Tibial artery (tissue), 4 donors: ENCODE results near the gene NCK1.

Experiments
- DNase-seq, 2 donors: peaks; one replicate each; pipeline ENCODE4 v3.0.0-alpha.2; 2019
- H3K27ac ChIP-seq, 2 donors: fragments of 200-600 bp; sonication (generic) in 1 of 2; 1 replicate in 1 of 2; 2 replicates in 1 of 2; pipeline ENCODE4 v1.5.1; 2018 to 2019; ENCODE audit warnings: mild to moderate bottlenecking in 1 of 2
- H3K27me3 ChIP-seq, 2 donors: fragments of 200-600 bp; sonication (generic) in 1 of 2; one replicate each; pipeline versions ENCODE4 v1.5.1 to v1.6.0; 2016 to 2019
- H3K36me3 ChIP-seq, 3 donors: fragments of 200-600 bp; sonication (generic) in 2 of 3; one replicate each; pipeline ENCODE4 v1.5.1; 2016 to 2019; ENCODE audit warnings: mild to moderate bottlenecking in 2 of 3
- H3K4me1 ChIP-seq, 4 donors: fragments of 200-600 bp; sonication (generic) in 2 of 4; 1 replicate in 3 of 4; 2 replicates in 1 of 4; pipeline ENCODE4 v1.5.1; 2016 to 2019
- H3K4me3 ChIP-seq, 2 donors: fragments of 200-600 bp; sonication (generic) in 1 of 2; 1 replicate in 1 of 2; 2 replicates in 1 of 2; pipeline ENCODE4 v1.5.1; 2018 to 2019; ENCODE audit warnings: mild to moderate bottlenecking in 2 of 2
- H3K9me3 ChIP-seq, 3 donors: fragments of 200-600 bp; sonication (generic) in 1 of 3; one replicate each; pipeline ENCODE4 v1.5.1; 2016 to 2019
- CTCF ChIP-seq, 2 experiments: fragments of 200-600 bp in 1 of 2; fragments of 450-650 bp in 1 of 2; IDR thresholded peaks; one replicate each; pipeline ENCODE4 v1.5.1; 2017 to 2019; ENCODE audit warnings: antibody characterized with exemption in 2 of 2, mild to moderate bottlenecking in 1 of 2, moderate library complexity in 1 of 2
- intact Hi-C: fragments of 100-400 bp; cut with DNase I; formaldehyde crosslinking; loops from one replicate; pipeline ENCODE4 v1.15.0; 2023; ENCODE audit warnings: low total_unique reads

The NCK1 gene

DNA sequence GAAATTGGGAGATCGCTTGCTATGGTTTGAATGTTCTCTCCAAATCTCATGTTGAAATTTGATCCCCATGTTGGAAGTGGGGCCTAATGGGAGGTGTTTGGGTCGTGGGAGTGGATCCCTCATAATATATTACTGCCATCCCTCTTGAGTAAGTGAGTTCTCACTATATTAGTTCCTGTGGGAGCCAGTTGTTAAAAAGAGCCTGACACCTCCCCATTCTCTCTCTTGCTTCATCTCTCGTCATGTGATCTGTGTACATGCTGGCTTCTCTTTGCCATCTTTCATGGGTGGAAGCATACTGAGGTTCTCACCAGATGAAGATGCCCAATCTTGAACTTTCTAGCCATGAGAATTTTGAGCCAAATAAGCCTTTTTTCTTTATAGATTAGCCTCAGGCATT is 52.7 kb downstream of the NCK1 start:
- Histone ChIP-seq H3K9me3 (peaks cover 0 to 8% (median 4%) of the 10 kb centered on the region in 3 donors), H3K27me3 (no peaks in the 10 kb centered on the region), H3K27ac (no peak overlapping the region), H3K4me1 (peaks cover 0 to 17% (median 0%) of the 10 kb centered on the region in 4 donors), H3K4me3 (no peak overlapping the region), H3K36me3 (no peaks in the 10 kb centered on the region)
- intact Hi-C loops = no loop called here
- no peak for TF ChIP-seq CTCF (IDR thresholded peaks at IDR 0.05)
- DNase-seq = no peak

- H3K27me3 ChIP-seq = no peaks in the 10 kb centered on the region
- no peak overlapping the region for H3K27ac ChIP-seq
- intact Hi-C loops = no loop called here
- no peak for DNase-seq
- peaks cover 0 to 8% (median 4%) of the 10 kb centered on the region in 3 donors for H3K9me3 ChIP-seq
- H3K36me3 ChIP-seq = no peaks in the 10 kb centered on the region
- H3K4me1 ChIP-seq = peaks cover 0 to 13% (median 0%) of the 10 kb centered on the region in 4 donors
- H3K4me3 ChIP-seq = no peak overlapping the region
- TF ChIP-seq CTCF (IDR thresholded peaks at IDR 0.05) = no peak
These were observed 54.2 kb downstream of the NCK1 start for GRCh38 chr3:136916223-136916622.

- no peaks in the 10 kb centered on the region for H3K36me3 ChIP-seq
- no peak overlapping the region for H3K27ac ChIP-seq
- peaks cover 0 to 8% (median 0%) of the 10 kb centered on the region in 4 donors for H3K4me1 ChIP-seq
- intact Hi-C loops = no loop called here
- no peak for DNase-seq
- no peaks in the 10 kb centered on the region for H3K27me3 ChIP-seq
- H3K4me3 ChIP-seq = no peak overlapping the region
- no peak for TF ChIP-seq CTCF (IDR thresholded peaks at IDR 0.05)
- H3K9me3 ChIP-seq = no peaks in the 10 kb centered on the region
These were observed 58.0 kb downstream of the NCK1 start for GRCh38 chr3:136919799-136920580.

GRCh38 chr3:136920904-136921611 is 59.0 kb downstream of the NCK1 start:
- TF ChIP-seq CTCF (IDR thresholded peaks at IDR 0.05) = no peak
- H3K4me1 ChIP-seq = peaks cover 0 to 8% (median 0%) of the 10 kb centered on the region in 4 donors
- no peaks in the 10 kb centered on the region for H3K36me3 ChIP-seq

DNA sequence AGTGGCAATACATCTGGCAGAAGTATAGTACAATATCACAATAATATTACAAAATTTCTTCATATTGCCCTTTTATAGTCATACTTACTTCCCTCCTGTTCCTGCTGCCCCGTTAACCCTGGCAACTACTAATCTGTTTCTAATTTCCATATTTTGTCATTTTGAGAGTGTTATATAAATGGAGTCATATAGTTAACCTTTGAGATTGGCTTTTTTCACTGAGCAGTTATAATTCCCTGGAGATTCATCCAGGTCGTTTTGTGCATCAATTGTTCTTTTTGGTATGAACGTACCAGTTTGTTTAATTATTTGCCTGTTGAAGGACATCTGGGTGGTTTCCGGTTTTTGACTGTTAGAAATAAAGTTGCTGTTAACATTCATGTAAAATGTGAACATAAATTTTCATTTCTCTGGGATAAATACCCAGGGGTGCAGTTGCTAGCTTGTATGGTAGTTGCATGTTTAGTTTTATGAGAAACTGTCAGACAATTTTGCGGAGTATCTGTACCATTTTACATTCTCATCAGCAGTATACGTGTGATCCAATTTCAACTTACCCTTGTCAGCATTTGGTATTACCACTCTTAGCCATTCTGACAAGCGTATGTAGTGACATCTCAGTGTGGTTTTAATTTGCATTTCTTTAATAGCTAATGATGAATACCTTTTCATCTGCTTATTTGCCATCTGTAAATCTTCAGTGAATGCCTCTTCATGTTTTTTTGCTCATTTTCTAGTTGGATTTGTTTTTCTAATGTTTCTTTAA is 63.6 kb downstream of the NCK1 start:
- Histone ChIP-seq H3K4me1 (peaks cover 0 to 12% (median 0%) of the 10 kb centered on the region in 4 donors), H3K36me3 (no peaks in the 10 kb centered on the region), H3K4me3 (no peak overlapping the region), H3K27ac (no peak overlapping the region), H3K9me3 (no peaks in the 10 kb centered on the region), H3K27me3 (no peaks in the 10 kb centered on the region)
- DNase-seq = no peak
- TF ChIP-seq CTCF (IDR thresholded peaks at IDR 0.05) = no peak
- intact Hi-C loops = no loop called here

More at GRCh38 chr3:136920904-136921611, 59.0 kb downstream of the NCK1 start:
- intact Hi-C loops = no loop called here
- no peaks in the 10 kb centered on the region for H3K9me3 ChIP-seq
- H3K27me3 ChIP-seq = no peaks in the 10 kb centered on the region
- H3K4me3 ChIP-seq = no peak overlapping the region
- no peak for DNase-seq
- no peak overlapping the region for H3K27ac ChIP-seq
